GM18867 (cell line): ENCODE results near the gene WASF3.
A peak's percentile ranks its signal among the peaks of the same experiment; 100 is the strongest.

ENCODE experiments used
- ATAC-seq: cut with Tn5 transposase; IDR thresholded peaks from one replicate; pipeline ENCODE4 v1.9.1; 2021; ENCODE audit warnings: mild to moderate bottlenecking, moderate library complexity; ENCODE audit not compliant: unreplicated experiment

WASF3 gene

DNA sequence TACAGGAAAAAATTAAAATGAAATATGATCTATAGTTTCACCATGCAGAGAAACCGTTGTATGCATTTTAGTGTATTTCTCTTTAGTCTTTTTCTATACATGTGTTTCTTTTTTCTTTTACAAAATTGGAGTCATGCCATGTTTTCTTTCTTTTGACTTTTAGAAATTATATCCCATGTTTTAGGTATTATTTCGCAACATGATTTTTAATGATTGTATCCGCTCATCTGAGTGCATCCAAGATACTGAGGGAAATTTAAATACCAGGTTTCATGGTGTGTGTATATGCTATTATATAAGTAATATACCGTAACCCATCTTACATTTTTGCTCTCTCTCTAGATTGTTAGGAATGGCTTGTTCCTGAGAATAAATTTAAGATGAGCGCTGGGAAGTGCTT, 120.8 kb downstream of the WASF3 start:
- ATAC-seq: no peak

DNA sequence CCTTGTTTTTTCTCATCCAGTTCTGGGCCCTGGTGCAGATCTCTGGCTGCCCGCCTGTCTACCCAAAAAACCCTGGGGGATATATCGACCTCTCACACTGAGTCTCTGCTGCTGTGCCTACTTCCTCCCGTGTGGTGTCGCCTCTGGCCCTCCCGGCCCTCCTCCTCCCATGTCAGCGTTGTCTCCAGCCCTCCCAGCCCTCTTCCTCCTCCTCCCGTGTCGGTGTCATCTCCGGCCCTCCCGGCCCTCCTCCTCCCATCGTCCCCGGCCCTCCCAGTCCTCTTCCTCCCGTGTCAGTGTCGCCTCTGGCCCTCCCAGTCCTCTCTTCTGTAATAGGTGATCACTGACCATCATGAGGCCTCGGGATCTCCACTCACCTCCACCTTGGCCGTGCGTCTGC, 121.3 kb downstream of the WASF3 start:
- no peak for ATAC-seq

GRCh38 chr13:26679411-26680122, 122.1 kb downstream of the WASF3 start:
- no peak for ATAC-seq

- no peak for ATAC-seq
These were observed 122.6 kb downstream of the WASF3 start for GRCh38 chr13:26680123-26680450.

- no peak for ATAC-seq
These were observed 123.1 kb downstream of the WASF3 start for GRCh38 chr13:26680572-26680971.

DNA sequence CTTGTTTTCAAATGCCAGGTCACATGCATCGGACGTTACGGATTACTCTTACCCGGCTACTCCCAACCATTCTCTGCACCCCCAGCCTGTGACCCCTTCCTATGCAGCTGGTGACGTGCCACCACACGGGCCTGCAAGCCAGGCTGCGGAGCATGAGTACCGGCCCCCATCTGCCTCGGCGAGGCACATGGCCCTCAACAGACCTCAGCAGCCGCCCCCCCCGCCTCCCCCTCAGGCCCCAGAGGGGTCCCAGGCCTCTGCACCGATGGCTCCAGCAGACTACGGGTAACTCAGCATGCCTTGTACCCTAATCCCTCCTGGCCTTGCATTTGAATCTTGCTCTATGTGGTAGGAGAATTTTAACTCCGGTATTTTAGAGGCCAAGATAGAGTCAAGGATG, 123.6 kb downstream of the WASF3 start:
- ATAC-seq: no peak

DNA sequence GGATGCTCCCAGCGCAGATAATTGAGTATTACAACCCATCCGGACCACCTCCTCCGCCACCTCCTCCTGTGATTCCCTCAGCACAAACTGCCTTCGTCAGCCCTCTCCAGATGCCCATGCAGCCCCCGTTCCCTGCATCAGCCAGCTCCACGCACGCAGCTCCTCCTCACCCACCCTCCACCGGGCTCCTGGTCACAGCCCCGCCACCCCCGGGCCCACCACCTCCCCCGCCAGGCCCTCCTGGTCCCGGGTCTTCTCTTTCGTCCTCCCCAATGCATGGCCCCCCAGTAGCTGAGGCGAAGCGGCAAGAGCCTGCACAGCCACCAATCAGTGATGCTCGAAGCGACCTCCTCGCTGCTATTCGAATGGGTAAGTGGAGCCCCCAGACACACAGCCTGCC, 125.1 kb downstream of the WASF3 start:
- no peak for ATAC-seq

DNA sequence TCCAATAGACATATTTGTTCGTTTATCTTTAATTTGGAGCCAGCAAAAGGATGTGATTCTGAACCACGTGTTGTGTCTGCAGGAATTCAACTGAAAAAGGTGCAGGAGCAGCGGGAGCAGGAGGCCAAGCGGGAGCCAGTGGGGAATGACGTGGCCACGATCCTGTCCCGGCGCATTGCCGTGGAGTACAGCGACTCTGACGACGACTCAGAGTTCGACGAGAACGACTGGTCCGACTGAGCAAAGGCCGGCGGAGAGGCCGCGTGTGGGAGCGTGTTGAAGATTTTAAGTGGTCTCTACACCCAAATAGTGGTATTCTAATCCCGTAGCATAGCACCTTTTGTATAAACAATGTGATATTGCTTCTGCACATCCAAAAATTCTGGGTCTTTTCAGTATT, 128.1 kb downstream of the WASF3 start:
- no peak for ATAC-seq

DNA sequence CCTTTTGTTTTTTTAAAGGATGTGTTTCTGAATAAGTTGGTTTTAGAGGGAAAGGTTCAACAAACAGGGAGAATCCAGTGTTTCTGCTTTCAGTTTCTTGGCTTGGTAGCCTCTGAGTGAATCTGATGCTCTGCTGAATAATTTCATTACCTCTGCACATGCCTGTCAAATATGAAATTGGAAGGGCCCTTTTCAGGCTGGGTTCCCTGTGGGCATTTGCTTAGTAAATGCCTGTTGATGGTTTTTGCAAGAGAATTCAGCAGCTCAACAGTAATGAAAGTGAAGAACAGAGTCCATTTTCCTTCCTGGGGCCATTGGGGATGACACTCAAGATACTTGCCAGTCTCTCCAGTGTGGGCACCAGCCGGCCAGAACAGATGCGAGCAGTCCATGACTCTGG, 128.8 kb downstream of the WASF3 start:
- ATAC-seq: no peak

DNA sequence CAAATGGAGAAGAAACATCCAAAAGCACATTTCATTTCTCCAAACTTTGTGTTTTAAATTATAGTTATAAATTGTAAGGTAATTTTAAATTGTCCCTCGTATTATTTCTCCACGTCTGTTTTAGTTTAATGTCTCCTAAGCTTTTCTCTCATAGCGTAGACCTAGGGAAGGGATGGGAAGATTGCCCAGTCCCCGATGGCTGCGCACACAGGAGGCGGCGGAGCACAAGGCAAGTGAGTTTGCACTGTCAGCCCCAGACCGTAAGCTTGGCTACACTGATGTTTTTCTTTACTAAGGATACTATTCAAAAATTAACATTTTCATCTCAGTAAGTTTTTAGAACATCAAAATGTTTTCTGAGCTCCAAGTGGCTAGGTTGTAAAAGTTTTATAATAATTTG, 130.8 kb downstream of the WASF3 start:
- ATAC-seq: no peak

DNA sequence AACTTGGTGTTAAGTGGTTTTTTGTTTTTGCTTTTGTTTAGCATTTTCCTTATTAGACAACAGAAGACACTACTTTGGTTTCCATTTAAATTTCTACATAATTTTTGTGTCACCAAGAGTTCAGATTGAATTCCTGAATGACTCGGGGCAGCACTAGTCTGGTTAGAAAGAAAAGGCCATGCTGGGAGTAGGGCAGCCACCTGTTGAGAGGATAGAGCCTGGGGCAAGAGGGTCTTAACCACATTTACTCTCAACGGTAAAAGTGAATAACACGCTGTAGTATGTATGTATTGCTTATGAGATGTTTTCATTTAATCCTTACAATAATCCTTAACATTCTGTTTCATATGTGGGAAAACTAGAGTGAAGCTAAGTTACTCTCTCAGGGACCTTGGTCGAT, 131.5 kb downstream of the WASF3 start:
- ATAC-seq: no peak

DNA sequence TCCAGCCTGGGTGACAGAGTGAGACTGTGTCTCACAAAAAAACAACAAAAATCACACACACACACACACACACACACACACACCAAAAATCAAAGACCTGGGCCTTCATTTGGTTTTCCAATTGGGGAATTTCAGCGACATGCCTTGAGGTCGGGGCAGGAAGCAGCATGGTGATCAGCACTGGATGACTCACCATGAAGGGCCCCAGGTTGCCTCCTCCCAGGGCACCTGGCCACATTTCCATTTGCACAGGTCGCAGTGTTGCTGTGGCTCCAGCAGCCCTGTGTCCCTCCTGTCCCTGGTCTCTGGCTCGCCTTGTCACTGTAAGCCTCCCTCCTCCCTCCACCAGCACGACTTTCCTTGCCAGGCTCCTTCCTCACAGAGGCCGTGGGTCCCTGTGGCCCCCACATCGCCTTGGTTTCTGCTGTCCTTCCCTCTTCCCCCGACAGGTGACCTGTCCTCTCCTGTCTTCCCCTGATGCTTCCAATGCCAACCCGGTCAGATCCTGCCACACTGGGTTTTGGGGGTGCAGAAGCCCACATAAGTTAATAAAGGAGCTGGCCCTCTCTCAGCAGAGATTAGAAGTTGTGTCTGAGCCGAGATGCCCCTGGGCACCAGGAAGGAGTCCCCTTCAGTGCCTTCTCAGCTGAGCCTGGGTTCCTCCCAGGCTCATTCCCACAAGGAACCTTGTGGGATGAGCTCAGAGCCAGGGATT, 136.4 kb downstream of the WASF3 start:
- no peak for ATAC-seq

DNA sequence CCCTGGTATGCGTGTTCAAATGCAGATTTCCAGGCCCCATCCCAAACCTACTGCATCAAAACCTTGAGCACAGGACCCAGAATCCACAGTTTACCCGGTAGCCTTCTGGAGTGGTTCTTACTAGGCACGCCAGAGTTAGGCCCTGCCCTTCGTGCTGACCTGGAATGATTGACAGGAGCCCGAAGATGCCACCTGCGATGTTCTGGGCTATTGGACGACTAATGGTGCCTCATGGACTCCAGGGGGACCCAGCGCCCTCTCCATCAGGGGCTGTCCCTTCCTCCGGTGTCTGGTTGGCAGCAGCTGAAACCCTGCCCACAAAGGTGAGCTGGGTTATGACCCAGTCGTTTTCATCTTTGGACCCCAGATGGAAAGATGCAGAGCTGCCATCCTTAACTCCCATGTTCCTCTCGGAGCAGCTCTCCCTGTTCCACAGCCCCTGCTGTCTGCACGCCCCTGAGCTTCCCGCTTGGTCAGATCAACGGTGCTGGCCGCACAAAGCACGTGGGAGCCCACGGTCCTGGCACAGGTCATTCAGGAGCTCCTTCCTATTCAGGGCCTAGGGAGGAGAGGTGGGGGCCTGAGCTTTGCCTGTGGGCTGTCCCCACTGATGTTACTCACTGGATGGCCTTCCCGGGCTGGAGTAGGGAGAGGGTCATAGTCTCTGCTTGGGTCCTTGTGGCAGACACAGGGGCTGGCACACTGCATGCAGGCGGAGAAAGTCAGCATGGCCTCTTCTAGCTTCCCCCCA, 137.3 kb downstream of the WASF3 start:
- ATAC-seq: no peak

GRCh38 chr13:26695360-26695705, 137.8 kb downstream of the WASF3 start:
- ATAC-seq: no peak

- ATAC-seq: no peak
These were observed 138.4 kb downstream of the WASF3 start for GRCh38 chr13:26695891-26696311.

DNA sequence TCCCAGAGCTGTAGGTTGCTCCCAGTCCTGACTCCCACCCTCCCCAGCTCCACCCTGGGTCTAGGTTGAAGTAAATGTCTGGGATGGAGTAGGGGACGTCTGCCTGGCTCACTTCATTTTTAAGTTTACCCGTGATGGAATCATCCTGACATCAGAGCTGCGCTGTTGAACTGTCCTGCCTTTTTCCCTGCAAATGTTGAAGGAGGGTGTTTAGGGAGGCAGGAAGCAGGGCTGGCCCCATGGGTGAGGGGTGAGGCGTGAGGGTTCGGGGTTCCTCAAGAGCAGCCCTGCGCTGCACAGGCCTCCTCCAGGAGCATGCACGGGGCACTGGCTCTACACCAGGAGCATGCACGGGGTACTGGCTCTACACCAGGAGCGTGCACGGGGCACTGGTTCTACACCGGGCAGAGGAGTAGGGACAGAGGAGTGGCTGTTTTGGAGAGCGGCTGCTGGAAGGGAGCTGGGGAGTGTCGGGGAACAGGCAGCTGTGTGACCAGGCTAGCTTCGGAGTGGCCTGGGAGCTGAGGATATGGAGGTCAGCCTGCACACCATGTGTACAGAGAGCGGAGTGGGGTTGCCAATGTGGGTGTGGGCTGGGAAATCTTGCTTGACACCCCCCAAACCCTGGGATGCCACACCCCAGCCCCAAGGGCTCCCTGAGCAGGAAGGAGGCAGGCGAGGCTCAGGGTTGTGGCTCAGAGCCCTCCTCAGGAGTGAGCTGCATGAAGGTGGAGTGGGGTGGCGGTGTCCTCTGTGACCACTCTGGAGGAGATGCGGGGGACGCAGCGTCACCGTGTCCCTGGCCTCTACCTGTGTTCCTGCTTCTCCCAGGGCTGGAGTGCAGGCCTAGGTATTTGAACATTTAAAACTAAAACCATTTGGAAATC, 139.8 kb downstream of the WASF3 start:
- ATAC-seq: no peak

DNA sequence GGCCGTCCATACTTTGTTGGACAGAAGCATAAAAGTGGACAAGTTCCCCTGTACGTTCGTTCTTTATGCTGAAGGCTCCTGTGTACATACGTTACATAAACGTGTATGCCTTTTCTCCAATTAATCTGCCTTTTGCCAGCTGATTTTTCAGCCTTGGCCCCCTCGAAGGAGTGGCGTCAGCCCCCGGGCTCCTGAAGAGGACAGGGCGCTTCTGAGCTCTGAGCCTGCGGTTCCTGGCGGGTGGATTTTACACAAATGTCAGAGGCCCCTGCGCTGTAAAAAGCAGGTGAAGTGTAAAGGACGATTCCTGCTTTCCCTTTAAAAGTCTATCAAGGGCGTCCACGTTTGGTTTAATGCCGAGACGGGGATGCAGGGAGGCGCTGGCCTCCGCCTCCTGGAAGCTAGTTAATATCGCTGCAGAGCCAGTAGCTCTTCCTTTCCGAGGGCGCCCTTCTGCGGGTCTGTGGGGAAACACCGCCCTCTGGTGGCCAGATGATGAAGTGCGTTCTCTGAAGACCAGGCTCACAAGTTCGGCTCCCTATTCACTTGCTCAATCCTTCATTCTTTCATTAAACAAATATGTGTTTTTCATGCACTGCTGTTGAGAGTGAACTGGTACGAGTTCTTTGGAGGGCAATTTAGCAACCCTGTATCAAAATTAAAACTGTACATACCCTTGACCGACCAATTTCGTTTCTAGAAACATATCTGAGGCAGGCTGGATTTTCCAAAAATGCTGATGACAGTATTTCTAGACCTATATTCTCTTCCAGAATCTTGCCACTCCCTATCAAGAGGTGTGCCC, 141.1 kb downstream of the WASF3 start:
- peak; percentile 75 for ATAC-seq

GRCh38 chr13:26699197-26699490, 141.7 kb downstream of the WASF3 start:
- no peak for ATAC-seq

GRCh38 chr13:26705536-26705935, 148.1 kb downstream of the WASF3 start:
- ATAC-seq: no peak

- ATAC-seq: no peak
These were observed 148.9 kb downstream of the WASF3 start for GRCh38 chr13:26706381-26706780.
